NCI-H345 (cell line): ENCODE results near the gene CST11.

Source experiments
- DNase-seq: peaks from one replicate; lab custom pipeline; 2025; lab: John Stamatoyannopoulos, UW

Gene CST11

GRCh38 chr20:23419995-23420901 lies 32.4 kb downstream of the CST11 start:
- peak; percentile 66 for DNase-seq

GRCh38 chr20:23419657-23419994 lies 33.0 kb downstream of the CST11 start:
- no peak for DNase-seq

GRCh38 chr20:23417861-23418260 lies 34.8 kb downstream of the CST11 start:
- DNase-seq, result no peak

- DNase-seq, result no peak
These were observed 36.6 kb downstream of the CST11 start for GRCh38 chr20:23415959-23416583.

GRCh38 chr20:23415555-23415954 lies 37.1 kb downstream of the CST11 start:
- DNase-seq, result no peak

GRCh38 chr20:23414526-23415188 lies 38.0 kb downstream of the CST11 start:
- no peak for DNase-seq

- no peak for DNase-seq
These were observed 38.7 kb downstream of the CST11 start for GRCh38 chr20:23413862-23414422.

GRCh38 chr20:23412026-23412425 lies 40.6 kb downstream of the CST11 start:
- DNase-seq, result no peak

GRCh38 chr20:23410916-23411695 lies 41.6 kb downstream of the CST11 start:
- no peak for DNase-seq

- DNase-seq, result no peak
These were observed 42.9 kb downstream of the CST11 start for GRCh38 chr20:23409800-23410199.

GRCh38 chr20:23408957-23409356 lies 43.7 kb downstream of the CST11 start:
- DNase-seq, result no peak

- no peak for DNase-seq
These were observed 44.8 kb downstream of the CST11 start for GRCh38 chr20:23407781-23408464.

GRCh38 chr20:23406880-23407279 lies 45.8 kb downstream of the CST11 start:
- no peak for DNase-seq

- no peak for DNase-seq
These were observed 48.5 kb downstream of the CST11 start for GRCh38 chr20:23404196-23404595.

GRCh38 chr20:23403751-23404150 lies 48.9 kb downstream of the CST11 start:
- DNase-seq, result no peak

GRCh38 chr20:23401051-23401450 lies 51.6 kb downstream of the CST11 start:
- no peak for DNase-seq
